HG02943 (cell line): ENCODE data around the gene THEM5.

Experiments
- ATAC-seq: cut with Tn5 transposase; IDR thresholded peaks from one replicate; pipeline ENCODE4 v1.9.1; 2021; ENCODE audit warnings: mild to moderate bottlenecking, low read depth, moderate library complexity; ENCODE audit not compliant: unreplicated experiment

The THEM5 gene

GRCh38 chr1:151823175-151823574 is 30.3 kb downstream of the THEM5 start:
- no peak for ATAC-seq

- no peak for ATAC-seq
Observed at GRCh38 chr1:151822404-151822803, 31.1 kb downstream of the THEM5 start.

- no peak for ATAC-seq
Observed at GRCh38 chr1:151820940-151821339, 32.6 kb downstream of the THEM5 start.

GRCh38 chr1:151819976-151820623 is 33.4 kb downstream of the THEM5 start:
- ATAC-seq: no peak

GRCh38 chr1:151819227-151819835 is 34.2 kb downstream of the THEM5 start:
- no peak for ATAC-seq

GRCh38 chr1:151817353-151817730 is 36.2 kb downstream of the THEM5 start:
- no peak for ATAC-seq

- ATAC-seq: no peak
Observed at GRCh38 chr1:151816548-151817352, 36.8 kb downstream of the THEM5 start.

GRCh38 chr1:151815716-151816327 is 37.7 kb downstream of the THEM5 start:
- no peak for ATAC-seq

GRCh38 chr1:151814971-151815545 is 38.5 kb downstream of the THEM5 start:
- ATAC-seq: no peak

- no peak for ATAC-seq
Observed at GRCh38 chr1:151814426-151814825, 39.1 kb downstream of the THEM5 start.

- ATAC-seq: no peak
Observed at GRCh38 chr1:151813271-151813977, 40.1 kb downstream of the THEM5 start.

- ATAC-seq: no peak
Observed at GRCh38 chr1:151811181-151811580, 42.3 kb downstream of the THEM5 start.

- no peak for ATAC-seq
Observed at GRCh38 chr1:151809985-151810556, 43.4 kb downstream of the THEM5 start.

GRCh38 chr1:151809290-151809984 is 44.1 kb downstream of the THEM5 start:
- ATAC-seq: no peak

GRCh38 chr1:151807766-151808165 is 45.7 kb downstream of the THEM5 start:
- no peak for ATAC-seq

GRCh38 chr1:151807131-151807530 is 46.4 kb downstream of the THEM5 start:
- no peak for ATAC-seq

GRCh38 chr1:151806170-151806569 is 47.3 kb downstream of the THEM5 start:
- no peak for ATAC-seq

GRCh38 chr1:151805066-151805820 is 48.3 kb downstream of the THEM5 start, which contains the start of gene LINGO4:
Gene LINGO4, minus strand, starts transcription at chr1:151805419. Its CDS starts 2,715 bp downstream, at chr1:151802704.
- no peak for ATAC-seq
